ENCODE data around the gene CCDC88A.

DNA sequence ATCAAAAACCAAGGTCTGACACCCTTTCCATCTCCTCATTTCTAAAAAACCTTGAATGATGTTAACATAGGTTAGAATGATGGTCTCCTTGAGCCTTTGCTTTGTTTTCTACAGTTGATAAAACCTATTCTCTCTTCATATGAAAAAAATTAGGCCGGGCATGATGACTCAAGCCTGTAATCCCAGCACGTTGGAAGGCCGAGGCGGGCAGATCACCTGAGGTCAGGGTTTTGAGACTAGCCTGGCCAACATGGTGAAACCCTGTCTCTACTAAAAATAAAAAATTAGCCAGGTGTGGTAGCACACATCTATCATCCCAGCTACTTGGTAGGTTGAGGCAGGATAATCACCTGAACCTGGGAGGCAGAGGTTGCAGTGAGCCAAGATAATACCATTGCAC lies 49.4 kb downstream of the CCDC88A start:
- TF ChIP-seq EZH2 (IDR thresholded peaks at IDR 0.05) (no peak), POLR2A (IDR thresholded peaks at IDR 0.05; ENCODE audit: borderline replicate concordance, extremely low read depth, insufficient read depth, insufficient read length) (no peak), CEBPB (IDR thresholded peaks at IDR 0.05; ENCODE audit: low read depth) (no peak), ELF1 (IDR thresholded peaks at IDR 0.05; ENCODE audit: borderline replicate concordance, low read depth) (no peak), POLR2AphosphoS5 (IDR thresholded peaks at IDR 0.05; ENCODE audit: low read depth, low read length) (no peak)

Data from HCT116 (cell line).